ENCODE results near the gene GEMIN2.
"Not testable (repeated sequence)": the region's sequence is repeated elsewhere in the genome, so short reads cannot be mapped to it uniquely, and the experiment has no call there.

The GEMIN2 gene

DNA sequence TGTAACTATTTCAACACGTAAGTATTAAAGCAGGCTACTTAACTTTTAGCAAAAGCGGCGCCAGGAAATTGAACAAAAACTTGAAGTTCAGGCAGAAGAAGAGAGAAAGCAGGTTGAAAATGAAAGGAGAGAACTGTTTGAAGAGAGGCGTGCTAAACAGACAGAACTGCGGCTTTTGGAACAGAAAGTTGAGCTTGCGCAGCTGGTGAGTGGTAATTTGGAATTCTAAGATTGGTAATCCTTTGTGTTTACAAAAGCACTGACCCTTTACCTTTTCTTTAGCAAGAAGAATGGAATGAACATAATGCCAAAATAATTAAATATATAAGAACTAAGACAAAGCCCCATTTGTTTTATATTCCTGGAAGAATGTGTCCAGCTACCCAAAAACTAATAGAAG lies 64.9 kb downstream of the GEMIN2 start:
- DNase-seq = no peak

DNA sequence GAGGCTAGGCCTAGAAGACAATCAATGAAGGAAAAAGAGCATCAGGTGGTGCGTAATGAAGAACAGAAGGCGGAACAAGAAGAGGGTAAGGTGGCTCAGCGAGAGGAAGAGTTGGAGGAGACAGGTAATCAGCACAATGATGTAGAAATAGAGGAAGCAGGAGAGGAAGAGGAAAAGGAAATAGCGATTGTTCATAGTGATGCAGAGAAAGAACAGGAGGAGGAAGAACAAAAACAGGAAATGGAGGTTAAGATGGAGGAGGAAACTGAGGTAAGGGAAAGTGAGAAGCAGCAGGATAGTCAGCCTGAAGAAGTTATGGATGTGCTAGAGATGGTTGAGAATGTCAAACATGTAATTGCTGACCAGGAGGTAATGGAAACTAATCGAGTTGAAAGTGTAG lies 66.4 kb downstream of the GEMIN2 start:
- no peak for DNase-seq

DNA sequence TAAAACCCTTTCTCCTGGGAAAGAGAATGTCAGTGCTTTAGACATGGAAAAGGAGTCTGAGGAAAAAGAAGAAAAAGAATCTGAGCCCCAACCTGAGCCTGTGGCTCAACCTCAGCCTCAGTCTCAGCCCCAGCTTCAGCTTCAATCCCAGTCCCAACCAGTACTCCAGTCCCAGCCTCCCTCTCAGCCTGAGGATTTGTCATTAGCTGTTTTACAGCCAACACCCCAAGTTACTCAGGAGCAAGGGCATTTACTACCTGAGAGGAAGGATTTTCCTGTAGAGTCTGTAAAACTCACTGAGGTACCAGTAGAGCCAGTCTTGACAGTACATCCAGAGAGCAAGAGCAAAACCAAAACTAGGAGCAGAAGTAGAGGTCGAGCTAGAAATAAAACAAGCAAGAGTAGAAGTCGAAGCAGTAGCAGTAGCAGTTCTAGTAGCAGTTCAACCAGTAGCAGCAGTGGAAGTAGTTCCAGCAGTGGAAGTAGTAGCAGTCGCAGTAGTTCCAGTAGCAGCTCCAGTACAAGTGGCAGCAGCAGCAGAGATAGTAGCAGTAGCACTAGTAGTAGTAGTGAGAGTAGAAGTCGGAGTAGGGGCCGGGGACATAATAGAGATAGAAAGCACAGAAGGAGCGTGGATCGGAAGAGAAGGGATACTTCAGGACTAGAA lies 67.0 kb downstream of the GEMIN2 start:
- no peak for DNase-seq

DNA sequence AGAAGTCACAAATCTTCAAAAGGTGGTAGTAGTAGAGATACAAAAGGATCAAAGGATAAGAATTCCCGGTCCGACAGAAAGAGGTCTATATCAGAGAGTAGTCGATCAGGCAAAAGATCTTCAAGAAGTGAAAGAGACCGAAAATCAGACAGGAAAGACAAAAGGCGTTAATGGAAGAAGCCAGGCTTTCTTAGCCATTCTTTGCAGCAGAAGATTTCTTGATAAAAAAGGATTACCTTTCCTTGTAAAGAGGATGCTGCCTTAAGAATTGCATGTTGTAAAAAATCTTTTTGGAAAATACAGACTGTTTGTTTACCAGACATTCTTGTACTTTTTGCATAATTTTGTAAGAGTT lies 67.5 kb downstream of the GEMIN2 start:
- no peak for DNase-seq

DNA sequence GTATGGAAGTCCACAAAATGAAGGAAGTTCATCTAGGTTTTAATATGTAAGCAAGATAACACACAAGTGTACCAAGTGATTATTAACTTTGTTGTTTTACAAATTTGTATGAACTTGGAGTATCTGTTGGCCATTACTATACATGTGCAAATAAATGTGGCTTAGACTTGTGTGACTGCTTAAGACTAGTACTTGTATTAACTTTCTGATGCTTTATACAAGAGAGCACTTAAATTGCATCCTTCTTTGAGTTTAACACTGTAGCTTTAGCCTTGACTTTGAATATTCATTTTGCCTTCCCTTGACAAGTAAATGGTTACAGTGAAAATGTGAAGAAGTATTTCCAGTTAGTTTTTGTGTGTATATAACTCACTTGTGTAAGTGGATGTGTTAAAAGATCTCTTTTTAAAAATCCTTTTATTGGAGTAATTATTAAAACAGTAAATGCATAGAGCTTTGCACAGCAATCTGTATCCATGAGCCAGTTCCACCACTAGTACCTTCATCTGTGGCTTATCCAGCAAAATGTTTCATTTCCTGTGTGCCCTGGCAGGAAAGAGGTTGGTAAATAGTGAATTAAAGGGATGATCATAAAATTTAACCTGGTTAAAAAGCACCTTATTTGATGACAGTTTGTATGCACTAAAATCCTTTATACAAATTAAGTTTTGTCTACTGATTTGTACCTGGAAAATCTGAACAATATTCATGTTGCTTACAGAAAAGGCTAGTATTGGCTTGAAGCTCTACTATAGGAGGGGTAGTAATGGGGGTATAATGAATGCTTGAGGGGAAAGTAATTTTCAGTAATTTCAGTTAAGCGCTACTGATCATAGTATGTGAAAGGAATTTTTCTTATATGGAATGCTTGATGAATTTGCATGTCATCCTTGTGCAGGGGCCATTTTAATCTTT lies 68.9 kb downstream of the GEMIN2 start:
- DNase-seq = no peak

DNA sequence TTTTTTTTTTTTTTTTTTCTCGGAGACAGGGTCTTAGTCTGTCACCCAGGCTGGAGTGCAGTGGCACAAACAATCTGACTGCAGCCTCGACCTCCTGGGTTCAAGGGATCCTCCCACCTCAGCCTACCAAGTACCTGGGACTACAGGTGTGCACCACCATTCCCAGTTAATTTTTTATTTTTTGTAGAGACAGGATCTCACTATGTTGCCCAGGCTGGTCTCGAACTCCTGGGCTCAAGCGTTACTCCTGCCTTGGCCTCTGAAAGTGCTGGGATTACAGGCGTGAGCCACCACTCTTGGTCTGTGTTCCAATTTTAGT lies 69.5 kb downstream of the GEMIN2 start:
- not testable (repeated sequence) for DNase-seq

DNA sequence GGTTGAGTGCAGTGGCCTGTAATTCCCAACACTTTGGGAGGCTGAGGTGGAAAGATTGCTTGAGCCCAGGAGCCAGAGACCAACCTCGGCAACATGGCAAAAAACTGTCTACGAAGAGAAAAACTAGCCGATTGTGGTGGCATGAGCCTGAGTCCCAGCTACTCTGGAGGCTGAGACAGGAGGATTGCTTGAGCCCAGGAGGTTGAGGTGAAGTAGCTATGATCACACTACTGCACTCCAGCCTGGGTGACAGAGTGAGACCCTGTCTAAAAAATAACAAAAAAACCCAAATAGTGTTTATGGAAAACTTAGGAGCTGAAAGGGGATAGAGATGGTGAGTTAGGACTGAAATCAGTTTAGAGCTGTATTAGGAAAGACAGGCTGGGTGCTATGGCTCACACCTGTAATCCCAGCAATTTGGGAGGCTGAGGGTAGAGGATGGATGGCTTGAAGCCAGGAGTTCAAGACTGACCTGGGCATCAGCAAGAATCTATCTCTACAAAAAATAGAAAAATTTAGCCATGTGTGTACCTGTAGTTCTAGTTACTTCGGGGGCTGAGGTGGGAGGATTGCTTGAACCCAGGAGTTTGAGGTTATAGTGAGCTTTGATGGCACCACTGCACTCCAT lies 70.6 kb downstream of the GEMIN2 start:
- no peak for DNase-seq

DNA sequence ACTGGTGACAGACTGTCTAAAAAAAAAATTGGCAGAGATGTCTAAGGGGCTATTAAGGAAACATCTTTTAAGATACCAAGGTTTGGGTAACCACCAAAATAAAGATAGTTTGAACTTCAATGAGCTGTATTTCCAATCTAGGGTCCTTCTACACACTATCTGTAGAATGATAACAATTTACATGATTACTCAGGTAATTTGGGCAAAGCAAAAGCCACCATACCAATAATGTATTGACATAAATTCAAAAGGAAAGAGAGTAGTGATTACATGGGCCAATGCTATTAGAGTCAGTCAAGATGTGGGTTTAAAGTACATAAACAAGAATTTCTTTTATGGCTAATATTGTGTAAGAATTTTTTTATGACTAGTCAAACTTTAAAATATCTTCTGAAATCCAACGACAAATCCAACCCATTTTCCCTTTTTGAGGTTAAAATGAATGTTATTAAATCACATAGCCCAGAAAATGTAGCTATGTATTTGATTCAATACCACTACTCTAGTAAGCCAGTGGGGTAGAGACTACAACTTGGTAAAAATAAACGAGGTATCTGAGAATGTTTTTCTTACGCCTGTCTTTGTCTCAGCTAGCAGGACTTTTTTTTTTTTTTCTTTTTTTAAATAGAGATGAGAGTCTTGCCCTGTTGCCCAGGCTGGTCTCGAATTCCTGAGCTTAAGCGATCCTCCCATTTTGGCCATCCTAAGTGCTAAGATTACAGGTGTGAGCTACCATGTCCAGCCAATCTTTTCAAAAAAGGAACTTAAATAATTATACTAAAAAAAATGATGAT lies 71.3 kb downstream of the GEMIN2 start:
- peak in 1 of 2 experiments; percentile 15 for DNase-seq
